Measurements from ENCODE around the gene SLC4A8. TPM values are rescaled to one million over a fixed set of nuclear protein-coding genes. Genes with fewer than 3 reads are reported as not detected.

Gene SLC4A8
- total RNA-seq, 1 experiment from 2014 or later, result 0.89 TPM

- Histone ChIP-seq H3K36me3 (no peaks in the 10 kb centered on the region), H3K27me3 (peaks cover 2% of the 10 kb centered on the region; the same call in 1 of the 2 replicates), H3K4me3 (no peak overlapping the region), H3K9me3 (no peaks in the 10 kb centered on the region)
- DNase-seq, result no peak
Observed at GRCh38 chr12:51409846-51410245, 14.8 kb upstream of the SLC4A8 start.

- Histone ChIP-seq H3K36me3 (no peaks in the 10 kb centered on the region), H3K4me3 (no peak overlapping the region), H3K9me3 (no peaks in the 10 kb centered on the region), H3K27me3 (peaks cover 4% of the 10 kb centered on the region; the same call in 1 of the 2 replicates)
- no peak for DNase-seq
Observed at GRCh38 chr12:51413149-51413548, 11.5 kb upstream of the SLC4A8 start.

- Histone ChIP-seq H3K4me3 (no peak overlapping the region), H3K27me3 (peaks cover 4% of the 10 kb centered on the region; the same call in 1 of the 2 replicates), H3K36me3 (no peaks in the 10 kb centered on the region), H3K9me3 (no peaks in the 10 kb centered on the region)
- no peak for DNase-seq
Observed at GRCh38 chr12:51413791-51414190, 10.8 kb upstream of the SLC4A8 start.

GRCh38 chr12:51415931-51416330, 8.7 kb upstream of the SLC4A8 start:
- Histone ChIP-seq H3K9me3 (no peaks in the 10 kb centered on the region), H3K27me3 (peaks cover 4% of the 10 kb centered on the region; the same call in 1 of the 2 replicates), H3K4me3 (no peak overlapping the region), H3K36me3 (no peaks in the 10 kb centered on the region)
- no peak for DNase-seq

- Histone ChIP-seq H3K27me3 (0 out of 2 replicates have a peak, but pooled peaks cover 4% of the 10 kb centered on the region), H3K4me3 (no peak overlapping the region), H3K9me3 (no peaks in the 10 kb centered on the region), H3K36me3 (no peaks in the 10 kb centered on the region)
- DNase-seq, result no peak
Observed at GRCh38 chr12:51417826-51418225, 6.8 kb upstream of the SLC4A8 start.

GRCh38 chr12:51419425-51420193, 5.0 kb upstream of the SLC4A8 start:
- no peaks in the 10 kb centered on the region for H3K9me3 ChIP-seq
- H3K36me3 ChIP-seq, result no peaks in the 10 kb centered on the region
- no peak for DNase-seq

GRCh38 chr12:51421266-51421884, 3.3 kb upstream of the SLC4A8 start:
- Histone ChIP-seq H3K27me3 (no peaks in the 10 kb centered on the region), H3K4me3 (no peak overlapping the region), H3K36me3 (no peaks in the 10 kb centered on the region), H3K9me3 (no peaks in the 10 kb centered on the region)
- DNase-seq, result peak; percentile 22

More at GRCh38 chr12:51419425-51420193, 5.0 kb upstream of the SLC4A8 start:
- no peak overlapping the region for H3K4me3 ChIP-seq
- H3K27me3 ChIP-seq, result 0 out of 2 replicates have a peak, but pooled peaks cover 2% of the 10 kb centered on the region

- Histone ChIP-seq H3K9me3 (no peaks in the 10 kb centered on the region), H3K4me3 (peak overlapping the region; percentile 56), H3K36me3 (no peaks in the 10 kb centered on the region), H3K27me3 (no peaks in the 10 kb centered on the region)
- DNase-seq, result no peak
Observed at GRCh38 chr12:51424094-51424661, 453 bp upstream of the SLC4A8 start.

- no peaks in the 10 kb centered on the region for H3K36me3 ChIP-seq
- no peak overlapping the region for H3K4me3 ChIP-seq
- H3K9me3 ChIP-seq, result no peaks in the 10 kb centered on the region
- no peaks in the 10 kb centered on the region for H3K27me3 ChIP-seq
- DNase-seq, result no peak
Observed at GRCh38 chr12:51428256-51428655, 3.6 kb downstream of the SLC4A8 start.

GRCh38 chr12:51429700-51430099, 5.1 kb downstream of the SLC4A8 start:
- DNase-seq, result no peak
- no peak overlapping the region for H3K4me3 ChIP-seq
- H3K36me3 ChIP-seq, result no peaks in the 10 kb centered on the region
- H3K27me3 ChIP-seq, result no peaks in the 10 kb centered on the region
- H3K9me3 ChIP-seq, result no peaks in the 10 kb centered on the region

- no peak overlapping the region for H3K4me3 ChIP-seq
- DNase-seq, result no peak
- no peaks in the 10 kb centered on the region; the same call in 1 of the 2 replicates for H3K27me3 ChIP-seq
- no peaks in the 10 kb centered on the region for H3K36me3 ChIP-seq
- no peaks in the 10 kb centered on the region for H3K9me3 ChIP-seq
Observed at GRCh38 chr12:51430196-51430895, 5.7 kb downstream of the SLC4A8 start.

- Histone ChIP-seq H3K27me3 (peaks cover 3% of the 10 kb centered on the region), H3K4me3 (no peak overlapping the region)
- no peak for DNase-seq
Observed at GRCh38 chr12:51432921-51433320, 8.3 kb downstream of the SLC4A8 start.

GRCh38 chr12:51434305-51434704, 9.7 kb downstream of the SLC4A8 start:
- H3K9me3 ChIP-seq, result no peaks in the 10 kb centered on the region
- no peak overlapping the region for H3K4me3 ChIP-seq
- H3K36me3 ChIP-seq, result no peaks in the 10 kb centered on the region
- DNase-seq, result no peak
- peaks cover 5% of the 10 kb centered on the region for H3K27me3 ChIP-seq

More at GRCh38 chr12:51432921-51433320, 8.3 kb downstream of the SLC4A8 start:
- no peaks in the 10 kb centered on the region for H3K36me3 ChIP-seq
- H3K9me3 ChIP-seq, result no peaks in the 10 kb centered on the region

GRCh38 chr12:51437431-51437830, 12.8 kb downstream of the SLC4A8 start:
- Histone ChIP-seq H3K4me3 (no peak overlapping the region), H3K27me3 (peaks cover 5% of the 10 kb centered on the region), H3K9me3 (no peaks in the 10 kb centered on the region), H3K36me3 (no peaks in the 10 kb centered on the region)
- no peak for DNase-seq

GRCh38 chr12:51439330-51439729, 14.7 kb downstream of the SLC4A8 start:
- peaks cover 5% of the 10 kb centered on the region for H3K27me3 ChIP-seq
- H3K36me3 ChIP-seq, result no peaks in the 10 kb centered on the region
- no peaks in the 10 kb centered on the region for H3K9me3 ChIP-seq
- no peak overlapping the region for H3K4me3 ChIP-seq
- no peak for DNase-seq

GRCh38 chr12:51441583-51441982, 17.0 kb downstream of the SLC4A8 start:
- Histone ChIP-seq H3K9me3 (no peaks in the 10 kb centered on the region), H3K27me3 (peaks cover 5% of the 10 kb centered on the region), H3K4me3 (no peak overlapping the region), H3K36me3 (no peaks in the 10 kb centered on the region)
- DNase-seq, result no peak

GRCh38 chr12:51442324-51442723, 17.7 kb downstream of the SLC4A8 start:
- Histone ChIP-seq H3K9me3 (no peaks in the 10 kb centered on the region), H3K4me3 (no peak overlapping the region), H3K36me3 (no peaks in the 10 kb centered on the region), H3K27me3 (peaks cover 2% of the 10 kb centered on the region)
- no peak for DNase-seq
